Astrocyte of the cerebellum (primary cell): ENCODE results near the gene ELF1.
"Not testable (repeated sequence)": the region's sequence is repeated elsewhere in the genome, so short reads cannot be mapped to it uniquely, and the experiment has no call there.

Experiments
- DNase-seq: peaks from one replicate; pipeline ENCODE4 v3.0.0-alpha.2; 2011; ENCODE audit warnings: low read depth
- H3K4me3 ChIP-seq: 2 replicates; pipeline ENCODE4 v1.5.1; 2011; ENCODE audit warnings: mild to moderate bottlenecking, low read depth, low read length, moderate library complexity
- in situ Hi-C: cut with HindIII; loops from 2 replicates; pipeline ENCODE4 v1.10.0; 2017; ENCODE audit warnings: low sequenced_read_pairs
- TF ChIP-seq, protein P1 (sequence below): IDR thresholded peaks from 2 replicates; pipeline ENCODE4 v1.5.1; 2012; ENCODE audit warnings: low read length, low read depth, moderate library complexity, mild to moderate bottlenecking; ENCODE audit errors: missing control alignments

ELF1 gene

GRCh38 chr13:40920826-40921225 lies 98.3 kb downstream of the ELF1 start:
- TF ChIP-seq, protein P1, sequence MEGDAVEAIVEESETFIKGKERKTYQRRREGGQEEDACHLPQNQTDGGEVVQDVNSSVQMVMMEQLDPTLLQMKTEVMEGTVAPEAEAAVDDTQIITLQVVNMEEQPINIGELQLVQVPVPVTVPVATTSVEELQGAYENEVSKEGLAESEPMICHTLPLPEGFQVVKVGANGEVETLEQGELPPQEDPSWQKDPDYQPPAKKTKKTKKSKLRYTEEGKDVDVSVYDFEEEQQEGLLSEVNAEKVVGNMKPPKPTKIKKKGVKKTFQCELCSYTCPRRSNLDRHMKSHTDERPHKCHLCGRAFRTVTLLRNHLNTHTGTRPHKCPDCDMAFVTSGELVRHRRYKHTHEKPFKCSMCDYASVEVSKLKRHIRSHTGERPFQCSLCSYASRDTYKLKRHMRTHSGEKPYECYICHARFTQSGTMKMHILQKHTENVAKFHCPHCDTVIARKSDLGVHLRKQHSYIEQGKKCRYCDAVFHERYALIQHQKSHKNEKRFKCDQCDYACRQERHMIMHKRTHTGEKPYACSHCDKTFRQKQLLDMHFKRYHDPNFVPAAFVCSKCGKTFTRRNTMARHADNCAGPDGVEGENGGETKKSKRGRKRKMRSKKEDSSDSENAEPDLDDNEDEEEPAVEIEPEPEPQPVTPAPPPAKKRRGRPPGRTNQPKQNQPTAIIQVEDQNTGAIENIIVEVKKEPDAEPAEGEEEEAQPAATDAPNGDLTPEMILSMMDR: no peak
- in situ Hi-C loops: no loop called here
- H3K4me3 ChIP-seq: peak overlapping the region; percentile 60
- DNase-seq: no peak

- not testable (repeated sequence) for H3K4me3 ChIP-seq
These were observed 99.2 kb downstream of the ELF1 start for GRCh38 chr13:40919901-40920300.

GRCh38 chr13:40916207-40916998 lies 102.7 kb downstream of the ELF1 start:
- H3K4me3 ChIP-seq: no peak overlapping the region
- TF ChIP-seq, protein P1: no peak
- no peak for DNase-seq
- in situ Hi-C loops: no loop called here

More at GRCh38 chr13:40919901-40920300, 99.2 kb downstream of the ELF1 start:
- in situ Hi-C loops, DNase-seq: not testable (repeated sequence)

GRCh38 chr13:40914863-40915262 lies 104.3 kb downstream of the ELF1 start:
- H3K4me3 ChIP-seq, in situ Hi-C loops, DNase-seq: not testable (repeated sequence)

DNA sequence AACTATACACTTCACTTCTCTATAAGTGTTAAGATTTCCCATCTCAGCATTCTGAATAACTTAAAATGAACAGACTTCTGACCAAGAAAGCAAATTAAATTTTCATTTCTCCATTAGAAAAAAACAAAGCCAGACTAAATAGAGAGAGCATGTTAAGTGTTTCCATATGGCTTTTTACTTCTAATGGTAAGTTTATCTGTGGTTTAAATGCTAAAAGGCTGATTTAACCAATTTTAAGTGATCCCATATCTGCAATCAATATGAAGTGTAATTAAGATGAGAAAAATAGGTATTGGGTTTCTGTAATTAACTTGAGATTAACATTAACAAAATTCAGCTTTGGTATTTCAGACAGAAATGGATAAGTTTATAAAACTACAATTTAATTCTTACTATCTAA lies 107.8 kb downstream of the ELF1 start:
- no peak overlapping the region for H3K4me3 ChIP-seq
- in situ Hi-C loops: no loop called here
- TF ChIP-seq, protein P1: no peak
- no peak for DNase-seq

- H3K4me3 ChIP-seq: no peak overlapping the region
- TF ChIP-seq, protein P1: no peak
- in situ Hi-C loops: no loop called here
- no peak for DNase-seq
These were observed 108.6 kb downstream of the ELF1 start for GRCh38 chr13:40910324-40911050.

GRCh38 chr13:40909541-40910200 lies 109.4 kb downstream of the ELF1 start:
- in situ Hi-C loops, H3K4me3 ChIP-seq, DNase-seq: not testable (repeated sequence)

DNA sequence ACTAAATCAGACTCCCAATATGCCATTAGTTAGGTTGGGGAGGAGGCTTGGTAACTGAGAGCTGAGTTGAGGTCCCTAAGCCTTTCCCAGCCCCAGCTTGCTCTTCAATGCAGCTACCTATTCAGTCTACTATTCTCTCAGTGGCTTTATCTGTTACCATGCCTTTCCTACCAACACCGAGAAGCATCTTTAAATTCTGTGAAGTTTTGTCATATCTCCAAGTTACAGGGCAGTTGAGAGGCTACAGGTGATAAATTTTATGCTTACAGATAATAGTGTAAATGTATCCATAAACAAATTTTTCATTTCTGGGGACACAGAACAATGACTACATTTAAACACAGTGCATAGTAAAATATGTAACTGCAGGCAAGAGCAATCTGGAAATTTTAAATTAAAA lies 110.6 kb downstream of the ELF1 start:
- in situ Hi-C loops: no loop called here
- no peak for DNase-seq
- H3K4me3 ChIP-seq: no peak overlapping the region
- TF ChIP-seq, protein P1: no peak

DNA sequence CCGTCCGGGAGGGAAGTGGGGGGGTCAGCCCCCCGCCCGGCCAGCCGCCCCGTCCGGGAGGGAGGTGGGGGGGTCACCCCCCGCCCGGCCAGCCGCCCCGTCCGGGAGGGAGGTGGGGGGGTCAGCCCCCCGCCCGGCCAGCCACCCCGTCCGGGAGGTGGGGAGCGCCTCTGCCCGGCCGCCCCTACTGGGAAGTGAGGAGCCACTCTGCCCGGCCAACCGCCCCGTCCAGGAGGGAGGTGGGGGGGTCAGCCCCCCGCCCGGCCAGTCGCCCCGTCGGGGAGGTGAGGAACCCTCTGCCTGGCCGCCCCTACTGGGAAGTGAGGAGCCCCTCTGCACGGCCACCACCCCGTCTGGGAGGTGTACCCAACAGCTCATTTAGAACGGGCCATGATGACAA lies 118.1 kb downstream of the ELF1 start:
- DNase-seq, H3K4me3 ChIP-seq, in situ Hi-C loops: not testable (repeated sequence)

GRCh38 chr13:40900568-40900967 lies 118.5 kb downstream of the ELF1 start:
- DNase-seq, H3K4me3 ChIP-seq, in situ Hi-C loops: not testable (repeated sequence)
